SHP77 (cell line): Measurements from ENCODE around the gene SPDL1.

Experiments
- DNase-seq, 2 experiments: peaks; one replicate each; lab custom pipeline; 2025; lab: John Stamatoyannopoulos, UW

The SPDL1 gene

GRCh38 chr5:169631360-169631759 is 47.8 kb downstream of the SPDL1 start:
- DNase-seq, result no peak

DNA sequence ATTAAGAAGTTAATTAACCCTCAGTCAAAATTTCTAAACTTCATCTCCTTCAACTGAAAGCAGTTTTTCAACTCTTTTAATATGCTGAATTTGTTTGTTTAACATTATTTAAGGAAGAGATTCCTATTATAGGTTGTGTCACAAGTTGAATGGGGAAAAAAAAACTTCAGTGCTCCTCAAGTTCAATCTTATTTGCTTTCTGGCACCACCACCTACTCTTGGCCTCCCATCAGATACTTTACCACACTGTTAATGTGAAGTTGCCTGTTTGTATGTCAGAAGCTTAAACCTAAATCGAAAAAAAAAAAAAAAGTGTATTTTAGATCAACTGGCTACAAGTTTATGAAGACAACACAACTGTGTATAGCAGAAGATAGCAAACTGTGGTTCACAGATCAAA is 49.4 kb downstream of the SPDL1 start:
- no peak for DNase-seq

- DNase-seq, result no peak
Observed at GRCh38 chr5:169634606-169635005, 51.0 kb downstream of the SPDL1 start.

- DNase-seq, result no peak
Observed at GRCh38 chr5:169635936-169636335, 52.4 kb downstream of the SPDL1 start.

DNA sequence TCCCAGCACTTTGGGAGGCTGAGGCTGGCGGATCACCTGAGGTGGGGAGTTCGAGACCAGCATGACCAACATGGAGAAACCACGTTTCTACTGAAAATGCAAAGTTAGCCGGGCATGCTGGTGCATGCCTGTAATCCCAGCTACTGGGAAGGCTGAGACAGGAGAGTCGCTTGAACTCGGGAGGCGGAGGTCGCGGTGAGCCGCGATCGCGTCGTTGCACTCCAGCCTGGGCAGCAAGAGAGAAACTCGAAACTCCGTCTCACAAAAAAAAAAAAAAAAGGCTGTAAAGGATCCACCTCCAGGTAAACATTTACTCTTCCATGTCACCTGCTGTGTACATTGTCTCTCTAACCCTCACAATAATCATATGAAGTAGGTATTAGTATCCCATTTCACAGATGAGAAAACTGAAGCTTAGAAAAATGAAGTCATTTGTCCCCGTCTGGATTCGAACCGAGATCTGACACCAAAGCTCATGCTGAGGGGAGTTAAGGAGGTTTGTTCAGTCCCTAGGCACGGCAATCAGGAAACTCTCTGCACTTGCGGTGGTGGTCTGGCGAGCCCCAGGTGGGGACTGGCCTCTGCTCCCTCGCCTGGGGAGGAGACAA is 53.0 kb downstream of the SPDL1 start:
- no peak for DNase-seq

GRCh38 chr5:169637085-169637548 is 53.5 kb downstream of the SPDL1 start, which contains the start of gene DOCK2:
Gene DOCK2 (plus strand): TSS chr5:169637275. CDS start chr5:169637327, 52 bp downstream.
- no peak for DNase-seq

DNA sequence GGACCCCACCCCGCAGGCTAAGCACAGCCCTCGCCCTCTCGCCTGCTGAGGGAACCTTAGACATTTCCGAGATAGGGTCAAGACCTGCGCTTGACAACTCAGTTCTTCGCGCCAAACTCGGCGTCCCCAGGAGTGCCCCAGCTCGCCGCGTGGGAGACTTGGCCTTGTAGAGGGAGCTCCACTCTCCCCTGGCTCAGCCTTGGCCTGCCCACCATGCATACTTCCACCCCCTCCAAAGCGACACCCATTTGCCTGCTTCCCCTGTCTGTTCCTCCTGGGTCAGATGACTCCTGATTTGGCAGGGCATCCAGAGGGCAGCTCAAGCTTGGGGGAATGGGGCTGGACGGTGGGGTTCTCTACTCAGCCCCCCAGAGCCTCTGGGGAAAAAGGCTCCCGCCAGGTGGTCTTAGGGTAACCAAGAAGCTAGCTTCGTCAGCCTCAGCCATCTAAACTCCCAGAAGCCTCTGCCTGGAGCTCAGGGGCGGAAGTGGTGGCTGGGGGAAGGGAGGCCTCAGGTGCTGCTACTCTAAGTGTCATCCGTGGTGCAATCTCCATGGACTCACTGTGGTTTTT is 54.1 kb downstream of the SPDL1 start:
- no peak for DNase-seq

DNA sequence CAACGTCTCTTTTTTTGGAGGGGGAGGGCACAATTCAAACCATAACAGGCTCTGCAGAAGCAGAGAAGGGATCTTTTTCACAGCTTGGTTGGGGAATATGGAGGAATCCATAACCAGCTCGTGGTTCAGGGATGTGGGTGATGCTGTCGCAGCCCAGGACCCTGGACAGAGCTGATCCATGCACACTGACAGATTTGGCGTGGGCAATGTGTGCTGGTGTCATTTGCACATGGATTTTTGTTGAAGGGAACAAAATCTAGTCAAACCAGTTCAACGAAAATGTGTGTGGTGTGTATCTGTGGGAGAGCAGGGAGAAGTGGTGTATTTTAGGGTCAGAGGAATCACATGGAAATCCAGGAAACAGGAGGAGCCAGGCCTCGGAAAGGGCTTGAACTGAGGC is 57.7 kb downstream of the SPDL1 start:
- no peak for DNase-seq

DNA sequence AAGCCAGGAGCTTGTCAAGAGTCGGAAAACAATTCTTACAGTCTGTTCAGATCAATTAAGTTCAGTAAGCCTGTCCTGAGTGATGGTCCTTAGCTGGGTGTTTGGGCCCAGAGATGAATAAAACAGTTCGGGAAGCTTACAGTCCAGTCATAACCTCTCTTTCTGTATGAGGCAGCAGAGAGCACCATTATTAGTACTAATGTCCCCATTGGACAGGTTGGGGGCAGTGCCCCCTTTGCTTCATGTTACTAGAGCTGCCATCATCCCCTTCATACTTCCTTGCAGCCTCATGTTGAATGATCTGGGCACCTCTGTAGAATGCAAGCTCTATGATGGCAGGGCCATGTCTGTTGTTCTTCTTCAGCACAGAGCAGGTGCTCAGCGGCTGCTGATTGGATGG is 63.3 kb downstream of the SPDL1 start:
- DNase-seq, result no peak

DNA sequence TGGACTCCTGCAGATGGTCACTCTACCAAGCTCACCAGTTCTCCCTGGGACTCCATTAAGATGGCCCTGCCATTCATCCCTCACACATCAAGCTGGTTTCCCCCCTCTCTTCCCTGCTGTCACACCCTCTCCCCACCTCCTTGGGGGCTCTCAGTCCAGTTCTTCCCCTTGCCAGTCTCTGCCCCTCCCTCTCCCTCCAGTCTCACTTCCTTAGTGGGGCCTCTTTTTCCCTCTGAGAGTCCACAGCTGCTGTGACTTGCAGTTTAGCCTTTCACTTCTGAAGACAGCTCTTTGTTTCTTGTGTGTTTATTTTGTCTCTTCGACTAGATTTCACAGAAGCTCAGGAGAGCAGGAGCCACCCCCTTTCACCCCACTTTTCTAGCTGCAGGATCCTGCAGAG is 64.0 kb downstream of the SPDL1 start:
- DNase-seq, result no peak

DNA sequence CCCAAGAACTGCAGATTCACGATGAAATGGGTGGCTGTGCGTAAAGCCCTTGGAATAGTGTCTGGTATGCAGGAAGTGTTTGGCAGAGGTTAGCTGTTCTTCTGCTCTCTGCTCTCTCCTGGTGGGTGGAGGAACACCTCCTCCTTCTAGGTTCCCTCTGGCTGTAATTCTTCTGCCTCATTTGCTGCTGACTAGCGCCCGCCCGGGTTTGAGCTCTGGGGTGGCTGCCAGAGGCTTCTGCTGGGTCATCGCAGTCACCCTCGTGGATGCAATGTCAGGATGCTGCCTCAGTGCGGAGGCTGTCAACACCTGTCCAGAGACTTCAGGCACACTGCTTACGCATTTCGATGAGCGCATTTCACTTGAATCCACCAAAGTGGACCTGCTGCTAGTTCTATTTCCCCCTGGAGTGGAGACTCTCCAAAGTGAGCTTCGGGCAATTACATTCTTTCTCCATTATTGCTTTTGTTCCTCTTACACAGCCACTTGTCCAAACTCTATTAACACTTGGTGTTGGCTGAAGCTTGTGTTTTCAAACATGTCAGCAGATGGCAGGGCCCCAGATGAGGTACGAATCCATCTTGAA is 65.2 kb downstream of the SPDL1 start:
- no peak for DNase-seq

- DNase-seq, result no peak
Observed at GRCh38 chr5:169649486-169649885, 65.9 kb downstream of the SPDL1 start.

DNA sequence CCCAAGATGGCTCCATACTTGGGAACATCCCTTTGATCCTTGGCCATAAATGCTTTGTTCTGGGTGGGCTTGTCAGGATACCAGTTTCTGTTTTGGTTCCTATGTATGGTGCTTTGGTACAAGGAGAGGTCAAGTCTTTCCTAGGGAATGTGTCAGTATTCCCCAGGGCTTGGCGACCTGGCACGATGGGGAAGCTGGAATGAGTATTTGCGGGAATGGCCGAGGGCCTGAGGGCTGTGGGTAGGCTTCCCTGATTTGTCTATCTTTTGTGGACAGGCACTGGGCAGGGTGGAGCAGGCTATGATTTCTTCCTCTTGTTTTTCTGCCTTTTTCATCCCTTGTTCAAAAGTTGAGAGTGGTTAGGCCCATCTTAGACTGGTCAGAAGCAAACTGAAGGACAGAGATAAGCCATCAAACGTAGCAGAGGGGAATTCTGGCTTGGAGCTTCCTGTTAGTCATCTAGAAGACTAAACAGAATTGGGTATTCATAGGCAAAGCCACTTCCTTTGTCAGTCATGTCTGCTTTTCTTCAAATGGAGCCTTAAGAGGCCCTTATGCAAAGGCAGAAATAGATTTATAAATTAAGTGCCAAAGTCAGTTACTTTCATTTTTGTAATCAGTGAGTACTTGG is 67.2 kb downstream of the SPDL1 start:
- no peak for DNase-seq

DNA sequence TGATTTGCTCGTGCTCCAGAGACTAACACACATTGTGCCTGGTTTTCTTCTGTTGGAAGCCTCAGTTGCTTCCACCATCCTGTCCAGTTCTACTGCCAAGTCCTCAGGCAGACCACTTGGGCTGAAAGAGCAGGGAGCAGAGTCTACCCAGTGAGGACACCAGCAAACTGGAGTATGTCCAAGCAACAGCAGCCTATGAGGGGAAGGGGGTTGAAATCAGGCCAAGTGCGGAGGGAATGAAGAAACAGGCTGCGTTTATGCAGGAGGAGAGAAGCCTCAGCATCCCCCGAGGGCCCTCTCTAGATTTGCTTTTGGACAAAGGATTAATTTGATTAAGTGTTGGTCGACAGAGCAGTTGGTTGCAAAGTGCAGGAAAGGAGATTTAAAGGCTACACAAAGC is 68.0 kb downstream of the SPDL1 start:
- no peak for DNase-seq

GRCh38 chr5:169652057-169652456 is 68.5 kb downstream of the SPDL1 start:
- DNase-seq, result no peak

DNA sequence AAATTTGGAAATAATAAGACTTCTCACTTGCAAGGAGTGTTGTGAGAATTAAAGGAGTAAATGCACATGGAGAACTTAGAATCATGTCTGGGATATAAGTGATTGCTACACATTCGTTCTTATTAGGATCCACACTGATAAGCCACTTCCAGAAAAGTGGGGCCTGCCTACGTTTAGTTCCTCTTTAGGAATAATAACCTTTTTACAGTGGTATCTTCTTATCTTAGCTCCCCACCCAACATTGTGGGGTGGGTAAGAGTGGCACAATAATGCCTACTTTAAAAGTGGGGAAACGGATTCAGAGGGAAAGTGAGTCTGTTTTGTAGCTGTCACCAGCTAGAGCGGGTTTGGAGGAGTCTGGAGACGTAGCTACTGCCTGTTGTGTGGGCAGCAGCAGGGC is 69.5 kb downstream of the SPDL1 start:
- DNase-seq, result no peak
